COLO829 (cell line): ENCODE data around the gene TFF2.

Experiments
- DNase-seq: peaks from one replicate; pipeline ENCODE4 v3.0.0; 2012; ENCODE audit warnings: low spot score

TFF2 gene

GRCh38 chr21:42346866-42347600 lies 3.8 kb downstream of the TFF2 start:
- no peak for DNase-seq

- DNase-seq, result no peak
Measured at GRCh38 chr21:42346441-42346840, 4.4 kb downstream of the TFF2 start.

- DNase-seq, result no peak
Measured at GRCh38 chr21:42344631-42345030, 6.2 kb downstream of the TFF2 start.

GRCh38 chr21:42343963-42344510 lies 6.8 kb downstream of the TFF2 start:
- no peak for DNase-seq

- DNase-seq, result no peak
Measured at GRCh38 chr21:42343556-42343955, 7.2 kb downstream of the TFF2 start.

- DNase-seq, result no peak
Measured at GRCh38 chr21:42343101-42343500, 7.7 kb downstream of the TFF2 start.

GRCh38 chr21:42341776-42342542 lies 8.8 kb downstream of the TFF2 start:
- DNase-seq, result no peak

GRCh38 chr21:42340187-42341050 lies 10.4 kb downstream of the TFF2 start:
- no peak for DNase-seq

- no peak for DNase-seq
Measured at GRCh38 chr21:42338729-42339715, 11.8 kb downstream of the TFF2 start.

GRCh38 chr21:42337830-42338728 lies 12.7 kb downstream of the TFF2 start:
- DNase-seq, result no peak

GRCh38 chr21:42337276-42337675 lies 13.5 kb downstream of the TFF2 start:
- DNase-seq, result no peak

GRCh38 chr21:42336054-42336453 lies 14.7 kb downstream of the TFF2 start:
- no peak for DNase-seq

- DNase-seq, result no peak
Measured at GRCh38 chr21:42332557-42333317, 18.1 kb downstream of the TFF2 start.

GRCh38 chr21:42331660-42332059 lies 19.1 kb downstream of the TFF2 start:
- no peak for DNase-seq

- DNase-seq, result no peak
Measured at GRCh38 chr21:42330380-42331371, 20.1 kb downstream of the TFF2 start.

GRCh38 chr21:42324896-42325295 lies 25.9 kb downstream of the TFF2 start:
- no peak for DNase-seq

- DNase-seq, result no peak
Measured at GRCh38 chr21:42321845-42322244, 28.9 kb downstream of the TFF2 start.

GRCh38 chr21:42321231-42321630 lies 29.6 kb downstream of the TFF2 start:
- DNase-seq, result no peak
